Measurements from ENCODE around the gene RIC1. TPM values are rescaled to one million over a fixed set of nuclear protein-coding genes. Genes with fewer than 3 reads are reported as not detected.

RIC1 gene
- total RNA-seq = 14.8 and 20.2 TPM in 2 replicates

DNA sequence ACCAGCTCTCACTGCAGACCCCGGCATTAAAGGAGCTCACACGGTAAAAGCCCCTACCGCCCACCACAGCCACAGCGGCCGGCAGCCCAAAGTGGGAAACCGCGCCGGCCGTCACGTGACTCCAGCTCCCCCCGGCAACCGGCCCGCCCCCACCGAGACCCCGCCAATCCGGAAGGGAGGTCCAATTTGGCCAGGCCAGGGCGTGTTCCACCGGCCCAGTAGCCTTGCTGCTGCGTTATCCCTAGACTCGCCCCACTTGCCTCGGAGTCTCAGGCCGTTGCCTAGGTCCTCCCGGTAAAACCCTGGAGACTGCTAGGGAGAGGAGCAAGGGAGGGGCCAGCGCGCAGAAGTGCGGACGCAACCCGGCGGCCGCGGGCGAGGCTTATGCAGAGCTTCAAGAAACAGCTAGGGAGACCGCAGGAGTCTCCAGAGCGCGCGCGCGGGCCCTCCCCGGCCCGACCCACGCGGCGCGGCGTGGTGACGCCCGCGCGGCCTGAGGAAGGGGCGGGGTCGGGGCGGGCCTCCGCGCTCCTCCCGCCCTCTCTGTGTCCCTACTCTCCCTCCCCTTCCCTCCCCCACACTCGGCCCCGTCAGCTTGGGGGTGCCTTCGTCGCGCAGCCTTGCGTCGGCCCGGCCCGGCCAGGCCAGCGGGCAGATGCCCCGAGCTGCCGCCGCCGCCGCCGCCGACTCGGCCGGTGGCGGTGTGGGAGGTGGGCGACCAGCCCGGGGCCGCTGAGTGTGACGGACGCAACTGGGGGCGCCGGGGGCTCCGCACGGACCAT, at the start of gene RIC1:
Gene RIC1, plus strand, starts transcription at position 578 of the 782 bp plus-strand sequence. Its CDS starts 203 bp downstream, at position 781.

Other genes starting within 250 kb of the RIC1 start
- gene PLGRKT, start 191.2 kb upstream of the RIC1 start, total RNA-seq = 30.5 and 32.8 TPM in 2 replicates
- gene CD274, start 178.6 kb upstream of the RIC1 start, total RNA-seq = 4.8 and 5.3 TPM in 2 replicates
- 0.19 and 0.71 TPM in 2 replicates for gene PDCD1LG2, start 118.6 kb upstream of the RIC1 start, total RNA-seq
- gene ERMP1, start 204.0 kb downstream of the RIC1 start, total RNA-seq = 34.3 and 34.5 TPM in 2 replicates

Measured in airway epithelial cell (primary cell).